ENCODE data around the gene CYP2C9. TPM values are rescaled to one million over a fixed set of nuclear protein-coding genes. Genes with fewer than 3 reads are reported as not detected.

CYP2C9 gene
- total RNA-seq, 2 experiments from 2014 or later = not detected

- no peak overlapping the region for H3K27ac Mint-ChIP-seq
- no peaks in the 10 kb centered on the region for H3K36me3 Mint-ChIP-seq
- H3K4me3 Mint-ChIP-seq = no peak overlapping the region
- CTCF ChIA-PET = no interaction called here
- H3K4me1 Mint-ChIP-seq = no peaks in the 10 kb centered on the region
- ATAC-seq (no peak), DNase-seq (no peak)
- H3K9me3 Mint-ChIP-seq (ENCODE audit: low read depth) = peaks cover 16% of the 10 kb centered on the region
- H3K27me3 Mint-ChIP-seq = no peaks in the 10 kb centered on the region
Observed at GRCh38 chr10:94991243-94991888, 52.9 kb downstream of the CYP2C9 start.

GRCh38 chr10:94992811-94993210 is 54.4 kb downstream of the CYP2C9 start:
- H3K4me3 Mint-ChIP-seq = no peak overlapping the region
- H3K27me3 Mint-ChIP-seq = no peaks in the 10 kb centered on the region
- no peak for ATAC-seq
- H3K36me3 Mint-ChIP-seq = no peaks in the 10 kb centered on the region
- H3K4me1 Mint-ChIP-seq = no peaks in the 10 kb centered on the region
- CTCF ChIA-PET = no interaction called here
- peaks cover 15% of the 10 kb centered on the region for H3K9me3 Mint-ChIP-seq (ENCODE audit: low read depth)
- H3K27ac Mint-ChIP-seq = no peak overlapping the region
- no peak for DNase-seq

GRCh38 chr10:94997741-94998174 is 59.3 kb downstream of the CYP2C9 start:
- Mint-ChIP-seq H3K36me3 (no peaks in the 10 kb centered on the region), H3K4me1 (no peaks in the 10 kb centered on the region), H3K27ac (no peak overlapping the region), H3K9me3 (ENCODE audit: low read depth) (peaks cover 4% of the 10 kb centered on the region), H3K27me3 (no peaks in the 10 kb centered on the region), H3K4me3 (no peak overlapping the region)
- DNase-seq (no peak), ATAC-seq (no peak)
- CTCF ChIA-PET = no interaction called here

GRCh38 chr10:95026461-95026860 is 88.0 kb downstream of the CYP2C9 start:
- no peaks in the 10 kb centered on the region for H3K27me3 Mint-ChIP-seq
- CTCF ChIA-PET = no interaction called here
- H3K4me3 Mint-ChIP-seq = no peak overlapping the region
- no peaks in the 10 kb centered on the region for H3K9me3 Mint-ChIP-seq (ENCODE audit: low read depth)
- no peaks in the 10 kb centered on the region for H3K36me3 Mint-ChIP-seq
- no peaks in the 10 kb centered on the region for H3K4me1 Mint-ChIP-seq
- no peak for ATAC-seq
- H3K27ac Mint-ChIP-seq = no peak overlapping the region
- DNase-seq = no peak

GRCh38 chr10:95031656-95032055 is 93.2 kb downstream of the CYP2C9 start:
- no peak overlapping the region for H3K4me3 Mint-ChIP-seq
- H3K27me3 Mint-ChIP-seq = no peaks in the 10 kb centered on the region
- no peaks in the 10 kb centered on the region for H3K4me1 Mint-ChIP-seq
- no peak for DNase-seq
- no peak for ATAC-seq
- H3K9me3 Mint-ChIP-seq (ENCODE audit: low read depth) = no peaks in the 10 kb centered on the region
- CTCF ChIA-PET = no interaction called here
- no peaks in the 10 kb centered on the region for H3K36me3 Mint-ChIP-seq
- H3K27ac Mint-ChIP-seq = no peak overlapping the region

GRCh38 chr10:95034401-95034800 is 95.9 kb downstream of the CYP2C9 start:
- no peaks in the 10 kb centered on the region for H3K27me3 Mint-ChIP-seq
- ATAC-seq = no peak
- no peaks in the 10 kb centered on the region for H3K4me1 Mint-ChIP-seq
- no peak overlapping the region for H3K27ac Mint-ChIP-seq
- CTCF ChIA-PET = no interaction called here
- no peak for DNase-seq
- H3K36me3 Mint-ChIP-seq = no peaks in the 10 kb centered on the region
- H3K9me3 Mint-ChIP-seq (ENCODE audit: low read depth) = no peaks in the 10 kb centered on the region
- no peak overlapping the region for H3K4me3 Mint-ChIP-seq

- no peak for DNase-seq
- CTCF ChIA-PET = no interaction called here
Observed at GRCh38 chr10:95035332-95036295, 97.2 kb downstream of the CYP2C9 start.

GRCh38 chr10:95039281-95039680 is 100.8 kb downstream of the CYP2C9 start:
- DNase-seq (no peak), ATAC-seq (no peak)
- no peaks in the 10 kb centered on the region for H3K9me3 Mint-ChIP-seq (ENCODE audit: low read depth)
- H3K4me1 Mint-ChIP-seq = no peaks in the 10 kb centered on the region
- no peaks in the 10 kb centered on the region for H3K36me3 Mint-ChIP-seq
- H3K27ac Mint-ChIP-seq = no peak overlapping the region
- H3K27me3 Mint-ChIP-seq = no peaks in the 10 kb centered on the region
- CTCF ChIA-PET = no interaction called here
- H3K4me3 Mint-ChIP-seq = no peak overlapping the region

More at GRCh38 chr10:95035332-95036295, 97.2 kb downstream of the CYP2C9 start:
- Mint-ChIP-seq H3K9me3 (ENCODE audit: low read depth) (no peaks in the 10 kb centered on the region), H3K4me3 (no peak overlapping the region), H3K27ac (no peak overlapping the region), H3K36me3 (no peaks in the 10 kb centered on the region), H3K4me1 (no peaks in the 10 kb centered on the region), H3K27me3 (no peaks in the 10 kb centered on the region)
- no peak for ATAC-seq

Other genes with a start within 250 kb of the CYP2C9 start
- gene CYP2C19, start 176.0 kb upstream of the CYP2C9 start, total RNA-seq = not detected
- gene CYP2C8, start 130.8 kb downstream of the CYP2C9 start, total RNA-seq = not detected